ENCODE data around the gene TIPARP.

DNA sequence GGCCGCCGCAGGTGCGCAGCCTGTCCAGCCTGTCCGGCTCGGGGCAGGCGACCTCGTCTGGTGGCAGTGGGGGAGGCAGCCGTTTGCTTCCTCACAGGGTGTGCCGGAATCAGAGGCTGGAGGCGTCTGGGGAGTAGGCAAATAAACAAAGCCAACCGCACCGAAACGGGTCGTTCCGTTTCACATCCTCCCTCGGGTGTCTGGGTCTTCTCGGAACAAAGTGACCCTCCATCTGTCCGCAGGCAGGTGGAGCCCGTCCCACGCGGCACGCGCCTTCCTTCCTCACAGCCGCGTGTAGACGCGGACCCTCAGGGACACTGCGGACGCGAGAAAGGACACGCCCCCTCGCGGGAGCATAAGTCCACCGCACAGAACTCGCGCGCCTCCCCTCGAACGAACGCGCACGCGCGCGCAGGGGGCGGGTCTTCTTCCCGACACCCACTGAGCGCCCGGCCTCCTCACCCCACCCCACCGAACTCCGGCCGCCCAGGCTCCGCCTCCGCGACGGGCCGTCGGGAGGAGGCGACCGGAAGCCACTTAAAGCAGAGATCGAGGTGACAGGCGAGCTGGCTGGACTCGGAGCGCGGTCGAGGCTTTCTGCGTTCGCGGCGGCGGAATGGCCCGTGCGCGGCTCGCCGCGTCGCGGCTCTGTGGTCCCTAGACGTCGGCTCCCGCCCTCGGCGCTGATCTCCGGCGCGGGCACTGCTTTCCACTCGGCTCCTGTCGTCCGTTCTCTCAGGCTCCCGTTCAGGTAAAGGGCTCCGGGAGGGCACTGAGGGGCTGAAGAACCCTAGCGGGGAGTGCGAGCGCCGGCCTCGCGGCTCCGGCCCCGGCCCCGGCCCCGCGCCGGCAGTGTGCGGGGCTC is at the start of gene TIPARP:
- TF ChIP-seq, protein P1, sequence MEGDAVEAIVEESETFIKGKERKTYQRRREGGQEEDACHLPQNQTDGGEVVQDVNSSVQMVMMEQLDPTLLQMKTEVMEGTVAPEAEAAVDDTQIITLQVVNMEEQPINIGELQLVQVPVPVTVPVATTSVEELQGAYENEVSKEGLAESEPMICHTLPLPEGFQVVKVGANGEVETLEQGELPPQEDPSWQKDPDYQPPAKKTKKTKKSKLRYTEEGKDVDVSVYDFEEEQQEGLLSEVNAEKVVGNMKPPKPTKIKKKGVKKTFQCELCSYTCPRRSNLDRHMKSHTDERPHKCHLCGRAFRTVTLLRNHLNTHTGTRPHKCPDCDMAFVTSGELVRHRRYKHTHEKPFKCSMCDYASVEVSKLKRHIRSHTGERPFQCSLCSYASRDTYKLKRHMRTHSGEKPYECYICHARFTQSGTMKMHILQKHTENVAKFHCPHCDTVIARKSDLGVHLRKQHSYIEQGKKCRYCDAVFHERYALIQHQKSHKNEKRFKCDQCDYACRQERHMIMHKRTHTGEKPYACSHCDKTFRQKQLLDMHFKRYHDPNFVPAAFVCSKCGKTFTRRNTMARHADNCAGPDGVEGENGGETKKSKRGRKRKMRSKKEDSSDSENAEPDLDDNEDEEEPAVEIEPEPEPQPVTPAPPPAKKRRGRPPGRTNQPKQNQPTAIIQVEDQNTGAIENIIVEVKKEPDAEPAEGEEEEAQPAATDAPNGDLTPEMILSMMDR (conservative IDR thresholded peaks at IDR 0.05 in 1 of 2, IDR thresholded peaks at IDR 0.05 in 1 of 2; ENCODE audit: low read depth in 1 of 2, low read length in 2 of 2) = peak; percentile 43 to 50
- no peak for TF ChIP-seq EZH2 (IDR thresholded peaks at IDR 0.05; ENCODE audit: low read length, missing control alignments)
